NCI-H2081 (cell line): ENCODE measurements around the gene BCORL1.

ENCODE experiments used
- DNase-seq, 2 experiments: peaks; one replicate each; lab custom pipeline; 2025; lab: John Stamatoyannopoulos, UW

BCORL1 gene

DNA sequence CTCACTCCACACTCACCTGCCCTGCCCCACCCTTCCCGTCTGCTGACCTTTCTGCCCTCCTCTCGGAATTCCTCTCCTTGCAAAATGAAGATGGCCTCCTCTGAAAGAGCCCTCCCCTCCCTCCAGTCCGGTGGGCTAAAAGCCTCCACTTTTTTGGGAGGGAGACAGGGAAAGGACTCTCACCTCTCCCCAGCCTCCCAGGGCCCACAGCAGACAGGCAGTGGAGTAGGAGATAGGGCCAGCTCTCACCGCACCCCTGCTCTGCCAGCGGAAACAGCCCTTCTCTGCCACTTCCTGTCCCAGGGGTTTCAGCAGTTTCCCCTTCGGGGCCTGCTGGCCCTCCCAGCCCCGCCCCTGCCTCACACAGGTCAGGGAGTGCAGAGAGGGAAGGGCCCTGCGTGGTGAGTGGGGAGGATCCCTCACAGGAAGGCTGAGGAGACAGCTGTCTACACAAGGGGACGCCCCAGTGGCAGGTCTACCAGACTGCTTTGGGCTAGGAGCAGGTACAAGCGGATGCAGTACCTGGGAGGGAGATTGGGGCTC lies 109.6 kb downstream of the BCORL1 start:
- no peak for DNase-seq

GRCh38 chrX:130093271-130093670 lies 110.8 kb downstream of the BCORL1 start:
- DNase-seq, result no peak

- no peak for DNase-seq
Measured at GRCh38 chrX:130094696-130095095, 112.3 kb downstream of the BCORL1 start.

DNA sequence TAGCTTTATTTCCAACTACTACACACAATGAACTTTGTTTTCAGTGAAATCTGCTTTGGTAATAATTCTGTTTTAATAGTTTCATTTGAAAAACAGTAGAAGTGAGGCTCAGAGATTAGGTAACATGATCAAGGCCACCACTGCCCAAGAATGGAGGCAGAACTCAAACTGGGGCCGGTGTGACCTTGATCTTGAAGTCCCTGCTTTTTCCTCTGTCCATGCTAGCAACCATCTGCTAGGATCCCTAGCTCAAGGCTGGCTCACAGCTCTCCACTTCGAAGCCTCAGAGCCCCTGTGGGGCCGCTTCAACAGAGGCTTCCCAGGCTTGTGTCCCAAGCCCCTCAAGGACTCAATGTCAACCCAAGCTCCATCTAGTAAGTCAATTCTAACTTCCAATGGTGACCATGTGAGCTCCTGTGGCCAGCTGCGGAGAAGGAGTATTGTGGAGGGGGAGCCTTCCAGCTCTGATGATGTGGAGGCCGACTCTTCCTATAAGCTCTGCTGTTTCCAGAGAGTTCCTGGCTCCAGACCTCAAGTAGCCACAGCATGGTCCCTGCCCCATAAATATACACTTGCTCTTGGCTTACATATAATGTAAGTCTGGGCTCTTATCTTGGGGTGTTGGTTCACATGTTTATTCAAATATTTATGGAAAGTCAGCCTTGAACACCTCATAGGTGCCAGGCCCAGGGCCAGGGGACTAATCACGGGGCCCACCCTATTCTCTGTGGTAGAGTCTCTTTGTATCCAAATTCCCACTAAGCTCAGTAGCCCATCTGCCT lies 113.0 kb downstream of the BCORL1 start:
- no peak for DNase-seq

GRCh38 chrX:130097507-130098209 lies 115.2 kb downstream of the BCORL1 start:
- DNase-seq, result no peak

DNA sequence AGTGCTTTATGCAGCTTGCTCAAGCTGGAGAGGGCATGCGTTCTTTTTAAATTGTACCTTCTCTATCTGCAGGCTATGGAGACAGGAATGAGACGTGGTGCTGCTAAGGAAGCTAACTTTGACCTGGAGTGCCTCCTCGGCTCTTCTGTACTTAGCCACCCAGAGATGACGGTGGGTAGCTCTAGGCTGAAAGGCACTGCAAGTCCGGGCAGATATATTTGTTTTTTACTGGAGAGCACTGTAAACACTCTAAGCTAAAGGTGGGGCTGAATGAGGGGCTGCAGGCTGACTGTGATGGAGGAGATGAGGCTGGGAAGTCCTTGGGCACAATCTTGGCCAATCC lies 115.7 kb downstream of the BCORL1 start:
- DNase-seq, result no peak

DNA sequence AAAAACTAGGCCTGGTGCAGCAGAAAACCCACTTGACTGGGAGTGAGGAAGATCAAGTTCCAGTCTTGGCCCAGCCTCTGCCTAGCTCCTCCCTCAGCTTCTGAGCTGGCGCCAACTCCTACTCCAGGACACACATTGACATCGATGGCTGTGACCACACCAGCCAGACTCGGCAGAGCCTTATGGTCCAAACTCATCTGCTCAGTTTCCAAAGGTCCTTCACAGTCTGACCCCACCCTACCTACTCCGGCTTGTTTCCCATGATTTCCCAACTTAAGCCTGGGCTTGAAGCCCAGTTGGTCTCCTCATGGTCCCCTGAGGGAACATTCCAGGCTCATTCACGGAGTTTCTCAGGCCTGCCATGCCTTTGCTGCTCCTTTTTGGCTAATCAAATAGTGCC lies 117.7 kb downstream of the BCORL1 start:
- no peak for DNase-seq

DNA sequence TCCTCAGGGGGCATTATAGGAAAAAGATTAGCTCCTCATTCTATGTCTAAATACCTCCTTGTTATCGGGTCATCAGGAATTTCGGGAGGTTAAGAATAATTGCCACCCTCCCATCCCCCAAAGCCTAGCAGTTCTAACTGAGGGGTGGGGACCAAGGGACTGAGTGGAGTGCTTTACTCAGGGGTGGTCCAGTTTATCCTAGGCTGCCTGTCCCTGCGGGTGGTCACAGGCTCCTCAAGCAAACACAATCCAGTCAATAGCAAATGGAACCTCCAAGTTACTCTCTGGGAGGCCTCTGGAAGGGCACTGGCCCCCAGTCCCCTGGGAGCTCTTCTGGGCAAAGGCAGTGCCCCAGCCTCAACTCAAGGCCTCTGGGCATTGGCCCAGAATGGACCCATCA lies 121.2 kb downstream of the BCORL1 start:
- no peak for DNase-seq

DNA sequence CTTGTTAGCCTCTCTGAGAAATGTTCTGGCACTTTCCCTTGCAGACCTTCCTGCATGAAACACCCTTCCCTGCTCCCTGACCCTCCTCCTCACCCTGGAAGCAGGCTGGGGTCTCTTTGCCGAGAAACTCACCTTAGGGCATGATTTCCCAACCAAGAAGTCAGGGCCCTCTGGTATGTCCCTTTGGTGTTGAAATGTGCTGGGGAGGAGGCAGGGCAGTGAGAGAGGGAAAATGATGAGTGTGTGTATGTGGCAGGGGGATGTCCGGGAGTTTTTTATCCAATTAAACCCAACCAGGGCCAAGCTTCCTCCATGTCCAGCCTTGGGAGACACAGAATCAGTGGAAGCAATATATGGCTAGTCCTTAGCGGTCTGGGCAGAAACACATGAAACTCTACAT lies 122.8 kb downstream of the BCORL1 start:
- DNase-seq, result no peak

- no peak for DNase-seq
Measured at GRCh38 chrX:130106071-130106470, 123.6 kb downstream of the BCORL1 start.
